Measurements from ENCODE around the gene ZP2. TPM values are rescaled to one million over a fixed set of nuclear protein-coding genes. Genes with fewer than 3 reads are reported as not detected.

Gene ZP2
- total RNA-seq, 1 donor from 2014 or later, result not detected

DNA sequence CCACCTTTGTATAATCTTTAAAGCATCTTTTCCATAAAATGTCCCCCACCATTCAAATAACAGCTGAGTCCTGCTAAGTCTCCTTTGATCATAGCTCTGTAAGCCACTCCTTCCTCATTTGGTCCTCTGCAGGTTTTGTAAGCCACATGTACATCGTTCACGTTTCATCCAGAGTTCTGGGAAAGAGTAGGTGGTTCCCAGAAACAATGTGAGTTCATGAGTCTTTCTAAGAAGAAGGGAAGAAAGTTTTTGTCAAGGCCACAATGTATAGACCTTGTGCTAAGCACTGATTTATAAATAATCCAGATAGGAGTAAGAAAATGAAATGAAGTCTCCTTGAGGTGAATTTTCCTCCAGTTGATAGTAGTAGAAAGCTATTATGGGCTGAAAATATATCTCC is 13.4 kb upstream of the ZP2 start:
- no peak overlapping the region for H3K4me3 Mint-ChIP-seq (ENCODE audit: unreplicated experiment)
- no peak for DNase-seq (ENCODE audit: low spot score)
- H3K27me3 Mint-ChIP-seq (ENCODE audit: low read depth), result peaks cover 38% of the 10 kb centered on the region
- H3K27ac Mint-ChIP-seq (ENCODE audit: unreplicated experiment), result no peak overlapping the region
- H3K4me1 Mint-ChIP-seq (ENCODE audit: low read depth), result no peaks in the 10 kb centered on the region
- TF ChIP-seq, protein P1, sequence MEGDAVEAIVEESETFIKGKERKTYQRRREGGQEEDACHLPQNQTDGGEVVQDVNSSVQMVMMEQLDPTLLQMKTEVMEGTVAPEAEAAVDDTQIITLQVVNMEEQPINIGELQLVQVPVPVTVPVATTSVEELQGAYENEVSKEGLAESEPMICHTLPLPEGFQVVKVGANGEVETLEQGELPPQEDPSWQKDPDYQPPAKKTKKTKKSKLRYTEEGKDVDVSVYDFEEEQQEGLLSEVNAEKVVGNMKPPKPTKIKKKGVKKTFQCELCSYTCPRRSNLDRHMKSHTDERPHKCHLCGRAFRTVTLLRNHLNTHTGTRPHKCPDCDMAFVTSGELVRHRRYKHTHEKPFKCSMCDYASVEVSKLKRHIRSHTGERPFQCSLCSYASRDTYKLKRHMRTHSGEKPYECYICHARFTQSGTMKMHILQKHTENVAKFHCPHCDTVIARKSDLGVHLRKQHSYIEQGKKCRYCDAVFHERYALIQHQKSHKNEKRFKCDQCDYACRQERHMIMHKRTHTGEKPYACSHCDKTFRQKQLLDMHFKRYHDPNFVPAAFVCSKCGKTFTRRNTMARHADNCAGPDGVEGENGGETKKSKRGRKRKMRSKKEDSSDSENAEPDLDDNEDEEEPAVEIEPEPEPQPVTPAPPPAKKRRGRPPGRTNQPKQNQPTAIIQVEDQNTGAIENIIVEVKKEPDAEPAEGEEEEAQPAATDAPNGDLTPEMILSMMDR (IDR thresholded peaks at IDR 0.05), result no peak
- no peaks in the 10 kb centered on the region for H3K36me3 Mint-ChIP-seq (ENCODE audit: low read depth)
- H3K9me3 Mint-ChIP-seq (ENCODE audit: low read depth), result peaks cover 9% of the 10 kb centered on the region

DNA sequence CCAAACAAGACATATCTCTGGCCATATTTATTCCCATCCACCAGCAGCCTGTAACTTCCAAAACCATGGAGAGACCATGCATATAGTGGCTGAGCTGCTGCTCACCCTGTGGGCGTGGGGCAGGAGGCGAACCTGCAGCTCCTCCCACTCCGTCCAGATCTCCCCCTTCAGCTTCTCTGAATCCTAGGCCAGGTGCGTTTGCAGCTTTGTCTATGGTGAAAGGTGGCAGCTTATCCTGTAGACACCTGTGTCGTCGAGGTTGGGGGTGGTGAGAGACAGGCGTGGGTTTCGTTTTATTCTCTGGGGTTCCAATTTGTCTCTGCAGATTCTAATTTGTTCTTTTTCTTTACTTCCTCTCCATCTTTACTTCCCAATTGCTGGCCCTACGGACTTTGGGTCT is 12.4 kb upstream of the ZP2 start:
- Mint-ChIP-seq H3K4me3 (ENCODE audit: unreplicated experiment) (no peak overlapping the region), H3K27ac (ENCODE audit: unreplicated experiment) (no peak overlapping the region), H3K36me3 (ENCODE audit: low read depth) (no peaks in the 10 kb centered on the region), H3K4me1 (ENCODE audit: low read depth) (no peaks in the 10 kb centered on the region), H3K9me3 (ENCODE audit: low read depth) (peaks cover 9% of the 10 kb centered on the region), H3K27me3 (ENCODE audit: low read depth) (peaks cover 37% of the 10 kb centered on the region)
- TF ChIP-seq, protein P1 (IDR thresholded peaks at IDR 0.05), result no peak
- no peak for DNase-seq (ENCODE audit: low spot score)

DNA sequence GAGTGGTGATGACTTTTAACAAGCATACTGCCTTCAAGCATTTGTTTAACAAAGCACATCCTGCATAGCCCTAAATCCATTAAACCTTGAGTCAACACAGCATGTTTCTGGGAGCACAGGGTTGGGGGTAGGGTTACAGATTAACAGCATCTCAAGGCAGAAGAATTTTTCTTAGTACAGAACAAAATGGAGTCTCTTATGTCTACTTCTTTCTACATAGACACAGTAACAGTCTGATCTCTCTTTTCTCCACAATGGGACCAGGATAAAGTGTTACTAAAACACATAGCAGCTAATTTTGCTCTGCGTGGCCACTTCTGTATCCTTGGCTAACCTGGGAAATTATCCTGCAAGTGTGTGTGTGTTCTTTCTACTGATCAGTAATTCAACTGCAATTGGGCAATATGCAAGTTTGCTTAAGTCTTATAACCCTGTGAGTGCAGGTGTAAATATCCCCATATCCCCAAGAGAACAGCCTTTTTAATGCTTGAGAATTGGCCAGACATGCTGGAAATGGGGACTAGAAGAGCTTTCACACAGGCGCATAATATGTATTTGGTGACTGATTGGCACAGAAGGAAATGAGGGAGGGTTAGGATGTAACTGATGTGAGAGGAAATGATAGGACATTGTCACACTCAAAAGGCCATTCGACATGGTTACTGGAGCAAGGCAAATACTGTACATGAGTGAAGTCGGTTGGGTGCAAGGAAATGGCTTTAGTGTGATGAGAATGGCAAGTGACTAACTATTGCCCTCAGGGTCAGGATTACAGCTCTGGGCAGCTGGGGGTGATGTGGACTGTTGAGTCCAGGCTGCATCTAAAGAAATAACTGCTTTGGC is 11.3 kb upstream of the ZP2 start:
- Mint-ChIP-seq H3K36me3 (ENCODE audit: low read depth) (no peaks in the 10 kb centered on the region), H3K9me3 (ENCODE audit: low read depth) (peaks cover 9% of the 10 kb centered on the region), H3K4me1 (ENCODE audit: low read depth) (no peaks in the 10 kb centered on the region), H3K27me3 (ENCODE audit: low read depth) (peaks cover 31% of the 10 kb centered on the region), H3K4me3 (ENCODE audit: unreplicated experiment) (no peak overlapping the region), H3K27ac (ENCODE audit: unreplicated experiment) (no peak overlapping the region)
- no peak for DNase-seq (ENCODE audit: low spot score)
- TF ChIP-seq, protein P1 (IDR thresholded peaks at IDR 0.05), result no peak

DNA sequence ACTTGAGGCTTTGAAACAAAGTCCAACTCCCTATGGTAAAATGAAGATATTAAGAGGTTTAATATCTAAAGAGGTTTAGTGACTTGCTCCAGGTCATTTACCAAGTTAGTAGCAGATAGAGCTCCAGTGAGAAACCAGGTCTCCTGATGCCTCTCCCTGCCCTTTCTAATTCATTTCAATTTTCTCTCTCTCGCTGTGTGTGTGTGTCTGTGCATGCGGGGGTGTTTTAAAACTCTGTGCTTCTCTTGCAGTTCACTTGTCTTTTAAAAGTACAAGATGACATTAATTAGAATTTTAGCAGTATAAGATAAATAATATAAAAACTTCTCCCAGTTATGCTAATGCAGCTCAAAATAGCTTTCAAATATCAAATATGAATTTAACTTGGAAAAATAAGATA is 8.2 kb upstream of the ZP2 start:
- no peaks in the 10 kb centered on the region for H3K4me1 Mint-ChIP-seq (ENCODE audit: low read depth)

DNA sequence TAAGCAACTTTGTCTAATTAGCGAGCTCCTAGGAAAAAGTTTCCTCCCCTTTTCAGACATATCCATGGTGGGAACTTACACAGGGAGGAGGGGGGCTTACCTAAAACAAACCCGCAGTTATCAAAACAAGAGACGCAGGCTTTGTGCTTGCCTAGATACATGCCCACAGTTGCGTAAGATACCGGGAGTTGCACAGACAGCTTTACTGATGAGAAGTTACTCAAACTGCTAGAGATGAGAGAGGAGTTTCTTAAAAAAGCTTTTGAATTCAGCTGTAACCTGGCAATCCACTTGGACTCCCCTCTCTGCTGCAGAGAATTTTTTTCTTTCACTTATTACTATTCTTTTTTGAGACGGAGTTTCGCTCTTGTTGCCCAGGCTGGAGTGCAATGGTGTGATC is 6.8 kb upstream of the ZP2 start:
- Mint-ChIP-seq H3K27ac (ENCODE audit: unreplicated experiment) (no peak overlapping the region), H3K4me3 (ENCODE audit: unreplicated experiment) (no peak overlapping the region), H3K36me3 (ENCODE audit: low read depth) (no peaks in the 10 kb centered on the region), H3K4me1 (ENCODE audit: low read depth) (no peaks in the 10 kb centered on the region), H3K27me3 (ENCODE audit: low read depth) (peaks cover 34% of the 10 kb centered on the region), H3K9me3 (ENCODE audit: low read depth) (peaks cover 11% of the 10 kb centered on the region)
- TF ChIP-seq, protein P1 (IDR thresholded peaks at IDR 0.05), result no peak
- DNase-seq (ENCODE audit: low spot score), result no peak

More for the DNA sequence above, 8.2 kb upstream of the ZP2 start:
- TF ChIP-seq, protein P1 (IDR thresholded peaks at IDR 0.05), result no peak
- no peak overlapping the region for H3K4me3 Mint-ChIP-seq (ENCODE audit: unreplicated experiment)
- H3K36me3 Mint-ChIP-seq (ENCODE audit: low read depth), result no peaks in the 10 kb centered on the region
- no peak for DNase-seq (ENCODE audit: low spot score)
- H3K27ac Mint-ChIP-seq (ENCODE audit: unreplicated experiment), result no peak overlapping the region
- peaks cover 11% of the 10 kb centered on the region for H3K9me3 Mint-ChIP-seq (ENCODE audit: low read depth)
- peaks cover 27% of the 10 kb centered on the region for H3K27me3 Mint-ChIP-seq (ENCODE audit: low read depth)

Measured in chondrocyte (in vitro differentiated cells).